ENCODE results near the gene CNTLN. TPM values are rescaled to one million over a fixed set of nuclear protein-coding genes. Genes with fewer than 3 reads are reported as not detected.

The CNTLN gene
- total RNA-seq, 1 donor from 2014 or later = 10.1 TPM

- Mint-ChIP-seq H3K36me3 (no peaks in the 10 kb centered on the region), H3K27ac (no peak overlapping the region), H3K9me3 (no peaks in the 10 kb centered on the region), H3K27me3 (ENCODE audit: insufficient read depth, low read depth) (no peaks in the 10 kb centered on the region), H3K4me3 (no peak overlapping the region), H3K4me1 (peaks cover 6% of the 10 kb centered on the region)
- Histone ChIP-seq H3K79me2 (ENCODE audit: low read depth) (no peaks in the 10 kb centered on the region), H3K9ac (no peak overlapping the region), H3K4me2 (no peak overlapping the region), H3F3A (ENCODE audit: low read depth) (no peaks in the 10 kb centered on the region), H3K27me3 (no peaks in the 10 kb centered on the region), H3K9me3 (ENCODE audit: low read depth) (no peaks in the 10 kb centered on the region), H3K27ac (no peak overlapping the region), H3K36me3 (no peaks in the 10 kb centered on the region), H3K4me3 (no peak overlapping the region), H4K20me1 (ENCODE audit: low read depth) (no peaks in the 10 kb centered on the region), H2AFZ (replicated peaks) (no peak overlapping the region), H3K4me1 (no peaks in the 10 kb centered on the region)
- no peak for DNase-seq (ENCODE audit: low spot score)
- no peak for TF ChIP-seq EZH2phosphoT487 (IDR thresholded peaks at IDR 0.05)
- no peak for TF ChIP-seq CTCF (IDR thresholded peaks at IDR 0.05)
- TF ChIP-seq EZH2 (IDR thresholded peaks at IDR 0.05) = no peak
These were observed 368.4 kb downstream of the CNTLN start for GRCh38 chr9:17503196-17503595.

- Mint-ChIP-seq H3K36me3 (no peaks in the 10 kb centered on the region), H3K27ac (no peak overlapping the region), H3K9me3 (no peaks in the 10 kb centered on the region), H3K4me1 (no peaks in the 10 kb centered on the region), H3K27me3 (ENCODE audit: insufficient read depth, low read depth) (no peaks in the 10 kb centered on the region), H3K4me3 (no peak overlapping the region)
- H3K27me3 ChIP-seq = no peaks in the 10 kb centered on the region
- H3K27ac ChIP-seq = no peak overlapping the region
- H3K9me3 ChIP-seq (ENCODE audit: low read depth) = no peaks in the 10 kb centered on the region
- DNase-seq (ENCODE audit: low spot score) = no peak
- no peaks in the 10 kb centered on the region for H3K4me1 ChIP-seq
- no peak overlapping the region for H3K4me2 ChIP-seq
- no peak overlapping the region for H3K9ac ChIP-seq
- no peaks in the 10 kb centered on the region for H3K36me3 ChIP-seq
- H3K4me3 ChIP-seq = no peak overlapping the region
- H2AFZ ChIP-seq (replicated peaks) = no peak overlapping the region
- no peaks in the 10 kb centered on the region for H3K79me2 ChIP-seq (ENCODE audit: low read depth)
- TF ChIP-seq EZH2phosphoT487 (IDR thresholded peaks at IDR 0.05) (no peak), CTCF (IDR thresholded peaks at IDR 0.05) (no peak)
- H4K20me1 ChIP-seq (ENCODE audit: low read depth) = no peaks in the 10 kb centered on the region
- no peaks in the 10 kb centered on the region for H3F3A ChIP-seq (ENCODE audit: low read depth)
These were observed 374.3 kb downstream of the CNTLN start for GRCh38 chr9:17509151-17509550.

- no peak for TF ChIP-seq EZH2 (IDR thresholded peaks at IDR 0.05)
- no peak for TF ChIP-seq CTCF (IDR thresholded peaks at IDR 0.05)
- no peak for TF ChIP-seq EZH2phosphoT487 (IDR thresholded peaks at IDR 0.05)
- Histone ChIP-seq H2AFZ (replicated peaks) (no peak overlapping the region), H3K4me1 (no peaks in the 10 kb centered on the region)
These were observed 374.9 kb downstream of the CNTLN start for GRCh38 chr9:17509701-17510100.

More at GRCh38 chr9:17509701-17510100, 374.9 kb downstream of the CNTLN start:
- no peak overlapping the region for H3K27ac ChIP-seq
- no peak overlapping the region for H3K4me2 ChIP-seq
- Mint-ChIP-seq H3K27ac (no peak overlapping the region), H3K9me3 (no peaks in the 10 kb centered on the region), H3K4me3 (no peak overlapping the region), H3K36me3 (no peaks in the 10 kb centered on the region), H3K4me1 (no peaks in the 10 kb centered on the region), H3K27me3 (ENCODE audit: insufficient read depth, low read depth) (no peaks in the 10 kb centered on the region)
- H4K20me1 ChIP-seq (ENCODE audit: low read depth) = no peaks in the 10 kb centered on the region
- no peaks in the 10 kb centered on the region for H3K79me2 ChIP-seq (ENCODE audit: low read depth)
- no peak overlapping the region for H3K9ac ChIP-seq
- no peak overlapping the region for H3K4me3 ChIP-seq
- H3K27me3 ChIP-seq = no peaks in the 10 kb centered on the region
- H3K9me3 ChIP-seq (ENCODE audit: low read depth) = no peaks in the 10 kb centered on the region
- no peak for DNase-seq (ENCODE audit: low spot score)
- H3F3A ChIP-seq (ENCODE audit: low read depth) = no peaks in the 10 kb centered on the region
- H3K36me3 ChIP-seq = no peaks in the 10 kb centered on the region
